ACC112 (cell line): ENCODE measurements around the gene AFF4.

ENCODE experiments used
- H2AFZ ChIP-seq: fragments of 200-600 bp; sonication (generic); one replicate; pipeline ENCODE4 v1.6.0; 2017; ENCODE audit warnings: antibody characterized with exemption, low read length; ENCODE audit not compliant: unreplicated experiment
- H3K27ac ChIP-seq: fragments of 200-600 bp; sonication (generic); 2 replicates; pipeline ENCODE4 v1.5.1; 2014; ENCODE audit warnings: low read depth, mild to moderate bottlenecking, antibody characterized with exemption, low read length, moderate library complexity
- H3K27me3 ChIP-seq: fragments of 200-600 bp; sonication (generic); 2 replicates; pipeline ENCODE4 v1.6.1; 2014; ENCODE audit warnings: mild to moderate bottlenecking, antibody characterized with exemption, low read length, moderate library complexity, mixed read lengths; ENCODE audit not compliant: insufficient read depth
- H3K36me3 ChIP-seq: fragments of 200-600 bp; sonication (generic); 2 replicates; pipeline ENCODE4 v1.6.1; 2016; ENCODE audit warnings: mild to moderate bottlenecking, antibody characterized with exemption, low read length, moderate library complexity, mixed read lengths; ENCODE audit not compliant: insufficient read depth
- H3K4me1 ChIP-seq: fragments of 200-600 bp; sonication (generic); one replicate; pipeline ENCODE4 v1.6.1; 2016; ENCODE audit warnings: low read length, mixed read lengths; ENCODE audit not compliant: insufficient read depth, unreplicated experiment, control insufficient read depth
- H3K4me3 ChIP-seq: fragments of 200-600 bp; sonication (generic); 2 replicates; pipeline ENCODE4 v1.5.1; 2014; ENCODE audit warnings: mild to moderate bottlenecking, low read depth, low read length
- H3K79me2 ChIP-seq: fragments of 200-600 bp; sonication (generic); one replicate; pipeline ENCODE4 v1.6.0; 2016; ENCODE audit warnings: low read length; ENCODE audit not compliant: control insufficient read depth, unreplicated experiment, insufficient read depth

Gene AFF4

GRCh38 chr5:132838516-132839282 is 124.7 kb downstream of the AFF4 start:
- peaks cover 29% of the 10 kb centered on the region for H3K4me1 ChIP-seq
- H2AFZ ChIP-seq, result no peak overlapping the region
- H3K36me3 ChIP-seq, result no peaks in the 10 kb centered on the region
- H3K4me3 ChIP-seq, result no peak overlapping the region
- no peaks in the 10 kb centered on the region for H3K79me2 ChIP-seq
- H3K27ac ChIP-seq, result no peak overlapping the region
- no peaks in the 10 kb centered on the region for H3K27me3 ChIP-seq

GRCh38 chr5:132837868-132838267 is 125.6 kb downstream of the AFF4 start:
- Histone ChIP-seq H3K36me3 (no peaks in the 10 kb centered on the region), H3K4me1 (peaks cover 29% of the 10 kb centered on the region), H3K79me2 (no peaks in the 10 kb centered on the region), H3K27me3 (no peaks in the 10 kb centered on the region), H2AFZ (no peak overlapping the region), H3K4me3 (no peak overlapping the region), H3K27ac (no peak overlapping the region)

- no peak overlapping the region for H2AFZ ChIP-seq
- H3K4me3 ChIP-seq, result no peak overlapping the region
- H3K27me3 ChIP-seq, result no peaks in the 10 kb centered on the region
- peaks cover 29% of the 10 kb centered on the region for H3K4me1 ChIP-seq
- no peaks in the 10 kb centered on the region for H3K79me2 ChIP-seq
- H3K27ac ChIP-seq, result no peak overlapping the region
- no peaks in the 10 kb centered on the region for H3K36me3 ChIP-seq
These were observed 126.6 kb downstream of the AFF4 start for GRCh38 chr5:132836852-132837251.

GRCh38 chr5:132834057-132834456 is 129.4 kb downstream of the AFF4 start:
- no peaks in the 10 kb centered on the region for H3K27me3 ChIP-seq
- peaks cover 2% of the 10 kb centered on the region for H3K4me1 ChIP-seq
- no peaks in the 10 kb centered on the region for H3K36me3 ChIP-seq
- no peak overlapping the region for H3K4me3 ChIP-seq
- H3K79me2 ChIP-seq, result no peaks in the 10 kb centered on the region
- H2AFZ ChIP-seq, result no peak overlapping the region
- no peak overlapping the region for H3K27ac ChIP-seq

GRCh38 chr5:132832612-132833011 is 130.8 kb downstream of the AFF4 start:
- Histone ChIP-seq H2AFZ (no peak overlapping the region), H3K27me3 (no peaks in the 10 kb centered on the region), H3K36me3 (no peaks in the 10 kb centered on the region), H3K4me3 (no peak overlapping the region), H3K79me2 (peaks cover 10% of the 10 kb centered on the region), H3K4me1 (no peaks in the 10 kb centered on the region), H3K27ac (no peak overlapping the region)

- Histone ChIP-seq H3K36me3 (no peaks in the 10 kb centered on the region), H3K27ac (no peak overlapping the region), H3K27me3 (no peaks in the 10 kb centered on the region)
These were observed 132.2 kb downstream of the AFF4 start for GRCh38 chr5:132831095-132831860.

GRCh38 chr5:132830436-132831094 is 132.9 kb downstream of the AFF4 start, which contains the start of gene SHROOM1:
SHROOM1 (minus strand) TSS chr5:132830647; CDS start chr5:132826140, 4,507 bp downstream.
- H3K4me3 ChIP-seq, result peak within 1 kb of the TSS; percentile 81
- H3K27me3 ChIP-seq, result no peaks in the 10 kb centered on the region
- H3K36me3 ChIP-seq, result no peaks in the 10 kb centered on the region
- H2AFZ ChIP-seq, result peak within 1 kb of the TSS; percentile 70
- no peaks in the 10 kb centered on the region for H3K4me1 ChIP-seq
- H3K79me2 ChIP-seq, result peaks cover 10% of the 10 kb centered on the region
- no peak within 1 kb of the TSS for H3K27ac ChIP-seq

More at GRCh38 chr5:132831095-132831860, 132.2 kb downstream of the AFF4 start:
- Histone ChIP-seq H2AFZ (no peak overlapping the region), H3K79me2 (peaks cover 10% of the 10 kb centered on the region), H3K4me1 (no peaks in the 10 kb centered on the region), H3K4me3 (peak overlapping the region; percentile 81)

GRCh38 chr5:132829742-132830435 is 133.5 kb downstream of the AFF4 start:
- H3K79me2 ChIP-seq, result peaks cover 10% of the 10 kb centered on the region
- H3K36me3 ChIP-seq, result no peaks in the 10 kb centered on the region
- H3K4me3 ChIP-seq, result peak overlapping the region; percentile 81
- H3K27ac ChIP-seq, result no peak overlapping the region
- H2AFZ ChIP-seq, result peak overlapping the region; percentile 70
- no peaks in the 10 kb centered on the region for H3K4me1 ChIP-seq
- H3K27me3 ChIP-seq, result no peaks in the 10 kb centered on the region

- peak overlapping the region; percentile 81 for H3K4me3 ChIP-seq
- no peaks in the 10 kb centered on the region for H3K27me3 ChIP-seq
- no peak overlapping the region for H2AFZ ChIP-seq
- H3K79me2 ChIP-seq, result peaks cover 10% of the 10 kb centered on the region
- H3K4me1 ChIP-seq, result no peaks in the 10 kb centered on the region
- H3K27ac ChIP-seq, result no peak overlapping the region
- H3K36me3 ChIP-seq, result no peaks in the 10 kb centered on the region
These were observed 134.5 kb downstream of the AFF4 start for GRCh38 chr5:132828846-132829494.
